Psoas muscle (tissue), 8 donors: ENCODE results near the gene CACNB2. TPM values are rescaled to one million over a fixed set of nuclear protein-coding genes. Genes with fewer than 3 reads are reported as not detected.

Experiments used
- ATAC-seq, 4 donors: fragments of 200-7000 bp; cut with Tn5 transposase; one replicate each; pipeline ENCODE4 v1.9.1; 2020; ENCODE audit warnings: moderate library complexity in 3 of 4, mild to moderate bottlenecking in 2 of 4
- DNase-seq, 2 donors: peaks; one replicate each; pipeline ENCODE4 v3.0.0-alpha.2; 2020
- H3K27ac ChIP-seq: fragments of 200-600 bp; one replicate; pipeline ENCODE4 v1.8.0; 2022
- H3K27me3 ChIP-seq, 3 donors: fragments of 200-600 bp in 1 of 3; one replicate each; pipeline versions ENCODE4 v1.6.1 to v1.8.0; 2013 to 2022; ENCODE audit warnings: low read length in 2 of 3, mild to moderate bottlenecking in 2 of 3, moderate library complexity in 1 of 3; ENCODE audit not compliant: insufficient read depth in 3 of 3
- H3K36me3 ChIP-seq, 2 donors: fragments of 200-600 bp in 1 of 2; one replicate each; pipeline versions ENCODE4 v1.6.1 to v1.8.0; 2013 to 2022; ENCODE audit warnings: low read depth in 1 of 2, mild to moderate bottlenecking in 1 of 2, moderate library complexity in 1 of 2; ENCODE audit not compliant: insufficient read depth in 1 of 2
- H3K4me1 ChIP-seq: fragments of 200-600 bp; one replicate; pipeline ENCODE4 v1.8.0; 2022
- H3K4me3 ChIP-seq: fragments of 200-600 bp; one replicate; pipeline ENCODE4 v1.8.0; 2022; ENCODE audit warnings: mild to moderate bottlenecking
- H3K9me3 ChIP-seq: fragments of 200-600 bp; one replicate; pipeline ENCODE4 v1.8.0; 2022
- WGBS, 3 donors: extraction: QIAGEN DNeasy Blood & Tissue Kit; methylation state at CpG; one replicate each; pipeline versions ENCODE4 v1.1.6 to v1.1.7; 2013; 5-methylcytosine and 5-hydroxymethylcytosine counted together
- intact Hi-C, 2 donors: fragments of 100-400 bp; cut with DNase I; formaldehyde crosslinking; loops; one replicate each; pipeline versions ENCODE4 v1.11.0 to v1.14.2; 2022
- polyA plus RNA-seq, 3 donors: library from polyadenylated mRNA; stranded (reverse); fragments of 200-250 nt; gene quantifications; one replicate each; pipeline ENCODE4 v1.2.3, GENCODE V29; 2013
- total RNA-seq, 4 donors: library from RNA; stranded (reverse); fragmentation: NEBNext Ultra II Directional in 2 of 4; extraction: Animal tissue kit (Norgen Biotek cat#: 25700) in 2 of 4; gene quantifications; one replicate each; pipeline versions ENCODE4 v1.2.1 to v1.2.4, GENCODE V29; 2021 to 2023
- TF ChIP-seq, protein P1 (sequence below): fragments of 200-600 bp; IDR thresholded peaks from one replicate; pipeline ENCODE4 v1.8.0; 2022; ENCODE audit warnings: antibody characterized with exemption
- donor health status: healthy with polysubstance abuse.
- donor health status: DM: no; HTN: no; CAD: no; lungs with moderate emphysema.
- donor health status: Bipolar disorder and iron deficiency.
- donor health status: healthy.
- donor health status: DM: yes; HTN: yes; CAD: no.
- donor health status: DM: no; HTN: no; CAD: no.
- donor health status: DM: no; HTN: no; CAD: no.
- donor health status: DM: yes; HTN: yes; CAD: no.

The CACNB2 gene
- total and polyA plus RNA-seq, 7 donors: 0.20 to 0.71 (median 0.43) TPM

DNA sequence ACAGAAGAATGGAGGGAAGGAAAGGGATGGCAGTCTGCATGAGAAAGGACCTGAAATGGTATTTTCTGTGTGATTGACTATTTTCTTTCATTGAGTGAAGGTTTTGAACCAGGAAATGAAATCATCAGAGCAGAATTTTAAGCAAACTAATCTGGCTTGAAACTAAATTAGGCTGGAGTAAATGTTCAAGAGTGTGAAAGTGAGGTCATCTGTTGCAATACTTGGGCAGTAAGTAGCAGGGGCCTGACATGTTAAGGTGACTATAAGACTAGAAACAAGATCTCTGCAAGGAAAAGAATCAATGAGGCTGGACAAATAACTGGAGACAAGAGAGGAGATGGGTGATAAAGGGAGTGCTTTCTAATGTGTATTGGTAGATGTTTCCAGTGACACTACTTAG is 306.0 kb downstream of the CACNB2 start:
- Histone ChIP-seq H3K27ac (no peak overlapping the region), H3K36me3 (no peaks in the 10 kb centered on the region), H3K9me3 (no peaks in the 10 kb centered on the region), H3K27me3 (peaks cover 0 to 2% (median 0%) of the 10 kb centered on the region in 3 donors), H3K4me3 (no peak overlapping the region), H3K4me1 (no peaks in the 10 kb centered on the region)
- intact Hi-C loops: no loop called here
- no peak for DNase-seq
- TF ChIP-seq, protein P1, sequence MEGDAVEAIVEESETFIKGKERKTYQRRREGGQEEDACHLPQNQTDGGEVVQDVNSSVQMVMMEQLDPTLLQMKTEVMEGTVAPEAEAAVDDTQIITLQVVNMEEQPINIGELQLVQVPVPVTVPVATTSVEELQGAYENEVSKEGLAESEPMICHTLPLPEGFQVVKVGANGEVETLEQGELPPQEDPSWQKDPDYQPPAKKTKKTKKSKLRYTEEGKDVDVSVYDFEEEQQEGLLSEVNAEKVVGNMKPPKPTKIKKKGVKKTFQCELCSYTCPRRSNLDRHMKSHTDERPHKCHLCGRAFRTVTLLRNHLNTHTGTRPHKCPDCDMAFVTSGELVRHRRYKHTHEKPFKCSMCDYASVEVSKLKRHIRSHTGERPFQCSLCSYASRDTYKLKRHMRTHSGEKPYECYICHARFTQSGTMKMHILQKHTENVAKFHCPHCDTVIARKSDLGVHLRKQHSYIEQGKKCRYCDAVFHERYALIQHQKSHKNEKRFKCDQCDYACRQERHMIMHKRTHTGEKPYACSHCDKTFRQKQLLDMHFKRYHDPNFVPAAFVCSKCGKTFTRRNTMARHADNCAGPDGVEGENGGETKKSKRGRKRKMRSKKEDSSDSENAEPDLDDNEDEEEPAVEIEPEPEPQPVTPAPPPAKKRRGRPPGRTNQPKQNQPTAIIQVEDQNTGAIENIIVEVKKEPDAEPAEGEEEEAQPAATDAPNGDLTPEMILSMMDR: no peak
- ATAC-seq: no peak

GRCh38 chr10:18449611-18450026 is 309.4 kb downstream of the CACNB2 start:
- H3K27ac ChIP-seq: no peak overlapping the region
- intact Hi-C loops: no loop called here
- peaks cover 0 to under 1% (median 0%) of the 10 kb centered on the region in 3 donors for H3K27me3 ChIP-seq
- 44 to 68% (median 50%) methylated on average over 7 of the region's 7 CpGs for WGBS, 3 donors
- TF ChIP-seq, protein P1: no peak
- DNase-seq (no peak), ATAC-seq (no peak)
- H3K9me3 ChIP-seq: no peaks in the 10 kb centered on the region
- no peaks in the 10 kb centered on the region for H3K36me3 ChIP-seq
- H3K4me3 ChIP-seq: no peak overlapping the region
- H3K4me1 ChIP-seq: no peaks in the 10 kb centered on the region

DNA sequence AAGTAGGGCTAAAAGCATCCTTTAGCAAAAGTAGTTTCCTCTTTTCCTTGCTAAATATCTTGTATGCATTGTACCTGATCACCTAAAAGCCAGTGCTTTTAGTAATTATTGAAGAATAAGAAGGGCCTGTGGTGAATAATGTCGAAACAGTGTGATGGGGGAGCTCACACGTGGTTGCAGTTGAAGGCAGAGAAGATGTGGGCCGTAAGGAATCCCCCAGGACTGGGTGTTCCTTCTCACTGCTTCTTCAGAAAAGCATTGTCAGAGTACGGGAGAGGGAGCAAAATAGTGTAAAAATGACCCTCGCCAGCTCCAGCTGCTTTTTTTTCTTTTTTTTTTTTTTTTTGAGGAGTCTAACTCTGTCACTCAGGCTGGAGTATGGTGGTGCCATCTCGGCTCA is 310.1 kb downstream of the CACNB2 start:
- no peaks in the 10 kb centered on the region for H3K4me1 ChIP-seq
- H3K27ac ChIP-seq: no peak overlapping the region
- H3K9me3 ChIP-seq: no peaks in the 10 kb centered on the region
- intact Hi-C loops: no loop called here
- H3K4me3 ChIP-seq: no peak overlapping the region
- no peaks in the 10 kb centered on the region for H3K36me3 ChIP-seq
- DNase-seq: no peak
- TF ChIP-seq, protein P1: no peak
- ATAC-seq: no peak
- H3K27me3 ChIP-seq: no peaks in the 10 kb centered on the region
- 61 to 67% (median 62%) methylated on average over 6 of the region's 6 CpGs for WGBS, 3 donors

DNA sequence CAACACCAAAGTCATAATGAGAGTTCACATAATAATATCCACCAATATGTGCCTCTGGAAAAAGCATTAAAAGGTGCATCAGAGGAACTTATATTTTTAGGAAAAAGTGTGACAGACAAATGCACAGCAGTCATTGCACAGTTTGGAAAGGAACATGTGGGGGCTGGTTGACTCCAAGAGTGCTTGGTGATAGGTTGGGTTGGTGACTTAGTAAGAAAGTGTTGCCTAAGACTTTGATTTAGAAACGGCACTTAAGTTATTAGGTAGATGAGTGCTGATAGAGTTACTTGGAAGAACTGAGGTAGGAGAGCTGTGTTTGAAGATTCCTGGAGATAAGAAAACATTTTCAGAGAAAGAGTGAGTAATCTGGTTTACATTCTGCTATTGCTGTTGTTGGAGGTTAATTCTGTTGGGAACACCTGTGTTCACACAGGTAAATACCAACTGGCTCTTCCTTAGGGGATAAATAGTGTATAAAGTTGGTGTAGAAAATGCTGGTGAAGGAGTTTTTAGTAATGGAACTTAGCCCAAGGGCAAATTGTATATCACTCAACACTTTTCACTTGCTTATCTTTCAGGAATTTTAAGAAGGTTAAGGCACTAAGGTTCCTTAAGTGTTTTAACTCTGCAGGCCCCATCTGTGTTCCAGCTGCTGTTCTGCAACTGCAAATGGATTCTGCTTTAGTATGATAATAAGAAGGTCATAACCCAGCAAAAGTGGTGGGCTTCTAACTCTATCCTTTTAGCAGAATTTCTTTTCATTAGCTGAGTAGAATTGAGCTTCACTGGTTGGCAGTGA is 315.1 kb downstream of the CACNB2 start:
- Histone ChIP-seq H3K27ac (no peak overlapping the region), H3K4me3 (no peak overlapping the region), H3K4me1 (no peaks in the 10 kb centered on the region), H3K36me3 (no peaks in the 10 kb centered on the region), H3K9me3 (no peaks in the 10 kb centered on the region), H3K27me3 (no peaks in the 10 kb centered on the region)
- 31 to 52% (median 44%) methylated on average over 1 of the region's 1 CpG for WGBS, 3 donors
- no peak for DNase-seq
- TF ChIP-seq, protein P1: no peak
- intact Hi-C loops: no loop called here
- no peak for ATAC-seq

DNA sequence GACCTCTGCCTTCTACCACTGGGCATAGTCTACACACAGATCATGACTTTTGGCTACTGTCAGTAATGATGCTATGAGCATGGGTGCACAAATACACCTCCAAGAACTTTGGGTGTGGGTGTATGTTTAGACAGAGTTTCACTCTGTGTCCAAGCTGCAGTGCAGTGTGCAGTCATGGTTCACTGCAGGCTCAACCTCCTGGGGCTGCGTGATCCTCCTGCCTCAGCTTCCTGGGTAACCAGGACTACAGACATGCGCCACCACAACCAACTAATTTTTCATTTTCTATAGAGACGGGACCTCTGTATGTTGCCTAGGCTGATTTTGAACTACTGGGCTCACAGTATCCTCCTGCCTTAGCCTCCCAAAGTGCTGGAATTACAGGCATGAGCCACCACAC is 316.8 kb downstream of the CACNB2 start:
- no peak overlapping the region for H3K27ac ChIP-seq
- 92 to 96% (median 94%) methylated on average over 3 of the region's 3 CpGs for WGBS, 3 donors
- H3K36me3 ChIP-seq: no peaks in the 10 kb centered on the region
- DNase-seq (no peak), ATAC-seq (no peak)
- H3K4me3 ChIP-seq: no peak overlapping the region
- no peaks in the 10 kb centered on the region for H3K27me3 ChIP-seq
- no peaks in the 10 kb centered on the region for H3K9me3 ChIP-seq
- intact Hi-C loops: no loop called here
- H3K4me1 ChIP-seq: no peaks in the 10 kb centered on the region
- TF ChIP-seq, protein P1: no peak
